ENCODE measurements around the gene AGAP1.

Gene AGAP1

GRCh38 chr2:235619544-235619943, 125.7 kb downstream of the AGAP1 start:
- DNase-seq (ENCODE audit: low spot score): no peak
- no peak overlapping the region for H3K4me3 ChIP-seq
- TF ChIP-seq CTCF (IDR thresholded peaks at IDR 0.05): no peak
- H3K27ac ChIP-seq: no peak overlapping the region

- TF ChIP-seq CTCF (IDR thresholded peaks at IDR 0.05): no peak
- DNase-seq (ENCODE audit: low spot score): no peak
- no peak overlapping the region for H3K27ac ChIP-seq
- H3K4me3 ChIP-seq: no peak overlapping the region
Observed at GRCh38 chr2:235621736-235622135, 127.9 kb downstream of the AGAP1 start.

- H3K4me3 ChIP-seq: no peak overlapping the region
- TF ChIP-seq CTCF (IDR thresholded peaks at IDR 0.05): no peak
- no peak for DNase-seq (ENCODE audit: low spot score)
- no peak overlapping the region for H3K27ac ChIP-seq
Observed at GRCh38 chr2:235623111-235623510, 129.3 kb downstream of the AGAP1 start.

DNA sequence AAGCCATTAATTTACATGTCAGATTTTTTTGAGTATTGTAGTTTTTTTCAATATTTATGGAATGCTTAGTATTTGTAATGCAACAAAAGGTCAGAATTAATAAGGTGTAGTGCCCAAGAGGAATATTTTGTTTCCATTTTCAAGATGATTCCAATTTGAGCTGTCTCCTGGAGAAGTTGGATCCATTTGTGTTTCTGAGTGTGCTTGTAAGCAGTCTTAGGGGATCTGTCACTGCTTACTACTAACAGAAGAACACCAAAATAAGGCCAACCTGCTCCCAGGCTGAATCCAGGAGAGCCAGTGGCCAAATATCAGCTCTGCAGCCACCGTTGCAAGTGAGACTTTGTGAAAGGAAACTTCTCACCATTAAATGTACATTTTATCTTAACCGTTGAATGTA, 129.9 kb downstream of the AGAP1 start:
- Histone ChIP-seq H3K27ac (no peak overlapping the region), H3K4me3 (no peak overlapping the region)
- no peak for DNase-seq (ENCODE audit: low spot score)
- TF ChIP-seq CTCF (IDR thresholded peaks at IDR 0.05): no peak

DNA sequence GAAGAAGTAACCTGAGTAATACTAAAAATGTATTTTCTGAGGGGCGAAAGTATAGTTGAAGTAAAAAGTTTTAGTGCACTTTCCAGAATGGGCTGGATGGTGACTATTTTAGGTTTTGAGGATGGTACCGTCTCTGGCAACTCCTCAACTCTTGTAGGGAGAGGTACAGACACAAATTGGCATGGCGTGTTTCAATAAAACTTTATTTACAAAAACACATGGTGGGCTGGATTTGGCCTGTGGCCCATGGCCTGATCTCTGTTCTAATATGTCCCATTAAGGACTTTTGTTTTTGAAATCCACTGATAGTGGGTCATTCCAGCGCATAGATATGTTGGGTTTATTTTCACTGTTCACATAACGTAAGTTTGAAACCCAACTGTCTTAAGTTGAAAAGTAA, 132.8 kb downstream of the AGAP1 start:
- no peak for TF ChIP-seq CTCF (IDR thresholded peaks at IDR 0.05)
- DNase-seq (ENCODE audit: low spot score): no peak
- Histone ChIP-seq H3K27ac (no peak overlapping the region), H3K4me3 (no peak overlapping the region)

GRCh38 chr2:235627682-235628081, 133.8 kb downstream of the AGAP1 start:
- H3K27ac ChIP-seq: no peak overlapping the region
- no peak overlapping the region for H3K4me3 ChIP-seq
- no peak for DNase-seq (ENCODE audit: low spot score)
- TF ChIP-seq CTCF (IDR thresholded peaks at IDR 0.05): no peak

- TF ChIP-seq CTCF (IDR thresholded peaks at IDR 0.05): no peak
- no peak overlapping the region for H3K27ac ChIP-seq
- H3K4me3 ChIP-seq: no peak overlapping the region
- no peak for DNase-seq (ENCODE audit: low spot score)
Observed at GRCh38 chr2:235630718-235631296, 137.0 kb downstream of the AGAP1 start.
